Mesenchymal stem cell (in vitro differentiated cells and primary cell): Measurements from ENCODE around the gene BCL7B.

Source experiments
- DNase-seq: peaks from one replicate; pipeline ENCODE4 v3.0.0-alpha.2; 2013
- H2AFZ ChIP-seq: one replicate; pipeline ENCODE4 v1.6.1; 2013; ENCODE audit warnings: low read depth, mild to moderate bottlenecking, control low read depth, inconsistent platforms, low read length, moderate library complexity
- H2AK5ac ChIP-seq: 2 replicates; pipeline ENCODE4 v1.6.1; 2013; ENCODE audit warnings: low read length, moderate library complexity, mild to moderate bottlenecking, inconsistent platforms; ENCODE audit not compliant: severe bottlenecking
- H2BK120ac ChIP-seq: one replicate; pipeline ENCODE4 v1.6.1; 2013; ENCODE audit warnings: low read depth, mild to moderate bottlenecking, inconsistent platforms, low read length, moderate library complexity
- H2BK12ac ChIP-seq, 2 experiments: one replicate each; pipeline ENCODE4 v1.6.1; 2013; ENCODE audit warnings: inconsistent platforms in 2 of 2, low read length in 2 of 2, mild to moderate bottlenecking in 2 of 2, moderate library complexity in 2 of 2, control low read depth in 1 of 2
- H2BK15ac ChIP-seq: one replicate; pipeline ENCODE4 v1.6.1; 2013; ENCODE audit warnings: mild to moderate bottlenecking, low read depth, inconsistent platforms; ENCODE audit not compliant: poor library complexity, severe bottlenecking
- H2BK5ac ChIP-seq: 2 replicates; pipeline ENCODE4 v1.6.1; 2013; ENCODE audit warnings: low read depth, mild to moderate bottlenecking, low read length, control low read depth, inconsistent platforms; ENCODE audit not compliant: poor library complexity, severe bottlenecking
- H3K14ac ChIP-seq, 2 experiments: one replicate each; pipeline ENCODE4 v1.6.1; 2013; ENCODE audit warnings: inconsistent platforms in 2 of 2, low read length in 2 of 2, control low read depth in 1 of 2, mild to moderate bottlenecking in 1 of 2, moderate library complexity in 1 of 2
- H3K18ac ChIP-seq, 2 experiments: one replicate each; pipeline ENCODE4 v1.6.1; 2013; ENCODE audit warnings: inconsistent platforms in 2 of 2, low read length in 2 of 2, control low read depth in 1 of 2, low read depth in 1 of 2, mild to moderate bottlenecking in 1 of 2
- H3K23ac ChIP-seq, 2 experiments: one replicate each; pipeline ENCODE4 v1.6.1; 2013; ENCODE audit warnings: inconsistent platforms in 2 of 2, low read length in 2 of 2, mild to moderate bottlenecking in 2 of 2, moderate library complexity in 2 of 2, control low read depth in 1 of 2
- H3K27ac ChIP-seq: 2 replicates; pipeline ENCODE4 v1.5.1; 2013; ENCODE audit warnings: mild to moderate bottlenecking, moderate library complexity, low read length, control low read depth, inconsistent platforms; ENCODE audit not compliant: poor library complexity, severe bottlenecking
- H3K27me3 ChIP-seq, 2 experiments: 2 replicates each; pipeline versions ENCODE4 v1.6.1 to v1.7.0; 2013; ENCODE audit warnings: low read length in 2 of 2, mild to moderate bottlenecking in 2 of 2, moderate library complexity in 2 of 2, control low read depth in 1 of 2, inconsistent platforms in 1 of 2; ENCODE audit not compliant: control insufficient read depth in 1 of 2, insufficient read depth in 1 of 2
- H3K36me3 ChIP-seq, 2 experiments: 2 replicates each; pipeline versions ENCODE4 v1.6.1 to v1.7.0; 2013; ENCODE audit warnings: low read length in 2 of 2, control low read depth in 1 of 2, inconsistent platforms in 1 of 2, low read depth in 1 of 2, mild to moderate bottlenecking in 1 of 2; ENCODE audit not compliant: insufficient read depth in 2 of 2, control insufficient read depth in 1 of 2
- H3K4ac ChIP-seq, 2 experiments: one replicate each; pipeline ENCODE4 v1.6.1; 2013; ENCODE audit warnings: inconsistent platforms in 2 of 2, low read length in 2 of 2, mild to moderate bottlenecking in 2 of 2, moderate library complexity in 2 of 2, control low read depth in 1 of 2, low read depth in 1 of 2
- H3K4me1 ChIP-seq: 2 replicates; pipeline ENCODE4 v1.6.1; 2013; ENCODE audit warnings: low read depth, low read length, control low read depth; ENCODE audit not compliant: control insufficient read depth, insufficient read depth
- H3K4me2 ChIP-seq: 2 replicates; pipeline ENCODE4 v1.6.1; 2013; ENCODE audit warnings: low read length, mild to moderate bottlenecking, inconsistent platforms; ENCODE audit not compliant: poor library complexity, severe bottlenecking
- H3K4me3 ChIP-seq, 2 experiments: 2 replicates each; pipeline versions ENCODE4 v1.5.1 to v1.7.0; 2013; ENCODE audit warnings: low read length in 2 of 2, mild to moderate bottlenecking in 2 of 2, control low read depth in 1 of 2, low read depth in 1 of 2; ENCODE audit not compliant: insufficient read depth in 1 of 2
- H3K79me1 ChIP-seq: replicated peaks from 2 replicates; pipeline ENCODE4 v1.6.1; 2013; ENCODE audit warnings: mild to moderate bottlenecking, control low read depth, low read length, inconsistent platforms; ENCODE audit not compliant: poor library complexity, severe bottlenecking
- H3K9ac ChIP-seq: 2 replicates; pipeline ENCODE4 v1.7.0; 2013; ENCODE audit warnings: mild to moderate bottlenecking, low read length, moderate library complexity
- H3K9me3 ChIP-seq: 2 replicates; pipeline ENCODE4 v1.7.0; 2013; ENCODE audit warnings: mild to moderate bottlenecking, low read length; ENCODE audit not compliant: control insufficient read depth
- H4K8ac ChIP-seq: one replicate; pipeline ENCODE4 v1.6.1; 2013; ENCODE audit warnings: inconsistent platforms, mild to moderate bottlenecking, low read length, moderate library complexity
- H4K91ac ChIP-seq: one replicate; pipeline ENCODE4 v1.6.1; 2013; ENCODE audit warnings: mild to moderate bottlenecking, low read length, inconsistent platforms
- WGBS: methylation state at CpG from one replicate; pipeline ENCODE4 v1.1.7; 2013; ENCODE audit warnings: mixed read lengths; 5-methylcytosine and 5-hydroxymethylcytosine counted together

Gene BCL7B

GRCh38 chr7:73521636-73522104 is 35.8 kb downstream of the BCL7B start:
- peak; percentile 61 for DNase-seq
- H4K8ac ChIP-seq, result peak overlapping the region; percentile 95
- peak overlapping the region; percentile 81 to 99 for H3K4me3 ChIP-seq
- WGBS, result under 1% methylated on average over 31 of the region's 62 CpGs
- peak overlapping the region; percentile 54 for H3K27ac ChIP-seq
- peak overlapping the region; percentile 88 to 99 for H3K14ac ChIP-seq
- H3K36me3 ChIP-seq, result peaks cover 13 to 19% of the 10 kb centered on the region in 2 experiments
- peak overlapping the region; percentile 98 for H4K91ac ChIP-seq
- H3K4me1 ChIP-seq, result peaks cover 8% of the 10 kb centered on the region
- peaks cover 5% of the 10 kb centered on the region for H3K79me1 ChIP-seq
- peak overlapping the region; percentile 89 for H2BK120ac ChIP-seq
- H3K4me2 ChIP-seq, result peak overlapping the region; percentile 78
- H3K18ac ChIP-seq, result peak overlapping the region; percentile 99 to 100
- H3K9me3 ChIP-seq, result no peaks in the 10 kb centered on the region
- peak overlapping the region; percentile 94 for H3K9ac ChIP-seq
- peak overlapping the region in 1 of 2 experiments; percentile 98 for H3K23ac ChIP-seq
- peak overlapping the region in 1 of 2 experiments; percentile 86 for H2BK12ac ChIP-seq
- peak overlapping the region in 1 of 2 experiments; percentile 99 for H3K4ac ChIP-seq
- H2BK15ac ChIP-seq, result peak overlapping the region; percentile 89
- peak overlapping the region; percentile 92 for H2BK5ac ChIP-seq
- H3K27me3 ChIP-seq, result no peaks in the 10 kb centered on the region
- no peak overlapping the region for H2AK5ac ChIP-seq
- H2AFZ ChIP-seq, result peak overlapping the region; percentile 36

GRCh38 chr7:73520673-73521635 is 36.5 kb downstream of the BCL7B start:
- Histone ChIP-seq H3K27me3 (no peaks in the 10 kb centered on the region), H4K8ac (no peak overlapping the region), H3K14ac (peak overlapping the region in 1 of 2 experiments; percentile 88), H3K4me3 (peak overlapping the region; percentile 81 to 99), H3K27ac (peak overlapping the region; percentile 67), H2AK5ac (no peak overlapping the region), H3K9me3 (no peaks in the 10 kb centered on the region), H3K9ac (peak overlapping the region; percentile 94), H3K36me3 (peaks cover 21 to 23% of the 10 kb centered on the region in 2 experiments), H2AFZ (peak overlapping the region; percentile 36), H3K18ac (peak overlapping the region; percentile 99 to 100), H2BK12ac (no peak overlapping the region), H2BK15ac (peak overlapping the region; percentile 89), H3K4me2 (peak overlapping the region; percentile 78), H3K4ac (peak overlapping the region in 1 of 2 experiments; percentile 97), H3K79me1 (peaks cover 5% of the 10 kb centered on the region), H3K4me1 (peaks cover 8% of the 10 kb centered on the region), H2BK120ac (peak overlapping the region; percentile 89), H4K91ac (peak overlapping the region; percentile 96), H3K23ac (peak overlapping the region in 1 of 2 experiments; percentile 52), H2BK5ac (peak overlapping the region; percentile 92)
- peak; percentile 48 for DNase-seq
- WGBS, result 4% methylated on average over 23 of the region's 36 CpGs

- 82% methylated on average over 14 of the region's 18 CpGs for WGBS
- Histone ChIP-seq H4K91ac (no peak overlapping the region), H2AK5ac (no peak overlapping the region)
Observed at GRCh38 chr7:73519867-73520672, 37.4 kb downstream of the BCL7B start.

More at GRCh38 chr7:73519867-73520672, 37.4 kb downstream of the BCL7B start:
- H3K27ac ChIP-seq, result peak overlapping the region; percentile 57
- no peak overlapping the region for H2BK120ac ChIP-seq
- H3K9ac ChIP-seq, result peak overlapping the region; percentile 94
- H3K4me2 ChIP-seq, result peak overlapping the region; percentile 78
- H2BK5ac ChIP-seq, result peak overlapping the region; percentile 38
- H3K4me1 ChIP-seq, result peaks cover 10% of the 10 kb centered on the region
- H3K14ac ChIP-seq, result no peak overlapping the region
- H3K18ac ChIP-seq, result no peak overlapping the region
- H3K79me1 ChIP-seq, result no peaks in the 10 kb centered on the region
- H3K4me3 ChIP-seq, result peak overlapping the region in 1 of 2 experiments; percentile 81
- no peaks in the 10 kb centered on the region for H3K9me3 ChIP-seq
- DNase-seq, result no peak
- H3K36me3 ChIP-seq, result peaks cover 26 to 32% of the 10 kb centered on the region in 2 experiments
- no peak overlapping the region for H2BK12ac ChIP-seq
- H3K4ac ChIP-seq, result no peak overlapping the region
- H3K27me3 ChIP-seq, result no peaks in the 10 kb centered on the region
- H2AFZ ChIP-seq, result no peak overlapping the region
- H3K23ac ChIP-seq, result peak overlapping the region in 1 of 2 experiments; percentile 52
- H4K8ac ChIP-seq, result no peak overlapping the region
- H2BK15ac ChIP-seq, result no peak overlapping the region
